ENCODE measurements around the gene SPI1. TPM values are rescaled to one million over a fixed set of nuclear protein-coding genes. Genes with fewer than 3 reads are reported as not detected.

SPI1 gene
- total RNA-seq, 1 experiment from 2014 or later: not detected

DNA sequence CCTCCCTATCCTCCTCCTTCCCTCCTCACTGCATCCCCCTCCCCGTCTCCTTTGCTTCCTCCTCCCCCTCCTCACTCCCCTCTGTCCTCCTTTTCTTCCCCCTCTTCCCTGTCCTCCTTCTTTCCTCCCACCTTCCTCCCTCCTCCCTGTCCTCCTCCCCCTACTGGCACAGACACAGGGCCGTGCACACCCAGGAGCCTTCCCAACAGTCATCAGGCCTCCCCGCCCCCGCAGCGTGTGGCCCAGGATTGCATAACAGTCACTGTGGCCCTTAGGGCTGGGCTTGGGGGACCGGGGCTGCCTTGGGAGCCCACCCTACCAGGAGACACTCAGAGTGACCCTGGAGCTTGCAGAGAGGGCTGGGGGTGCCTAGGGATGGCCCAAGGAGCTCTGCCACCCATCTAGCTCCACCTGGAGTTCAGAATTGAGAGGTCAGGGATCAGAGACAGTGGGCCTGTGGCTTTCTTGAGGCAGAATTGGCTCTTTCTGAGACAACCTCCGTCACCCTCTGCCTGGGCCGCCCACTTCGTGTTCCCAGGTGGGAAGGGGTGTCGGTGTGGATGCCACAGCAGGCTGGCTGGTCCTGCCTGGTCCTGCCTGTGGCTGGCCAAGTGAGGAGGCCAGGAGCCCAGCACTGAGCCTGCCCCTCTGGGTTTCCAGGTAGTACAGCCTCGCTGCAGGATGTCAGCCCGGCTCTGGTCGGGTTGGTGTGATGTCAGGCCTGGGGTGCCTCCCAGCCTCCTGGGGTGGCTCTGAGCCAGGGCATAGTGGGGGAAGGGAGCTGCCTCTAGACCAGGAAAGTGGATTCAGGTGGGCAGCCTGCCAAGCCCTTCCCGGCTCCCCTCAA lies 1.6 kb downstream of the SPI1 start:
- Histone ChIP-seq H2AK5ac (ENCODE audit: insufficient read length, low read length) (no peak overlapping the region), H3K9ac (ENCODE audit: extremely low read depth, insufficient read length, low read length) (no peak overlapping the region), H3K79me2 (ENCODE audit: insufficient read depth, low read length) (no peaks in the 10 kb centered on the region), H4K20me1 (ENCODE audit: control insufficient read depth, insufficient read depth, insufficient read length) (no peaks in the 10 kb centered on the region), H2AFZ (ENCODE audit: low read length) (no peak overlapping the region), H4K5ac (ENCODE audit: insufficient read length, low read depth, low read length) (no peak overlapping the region), H3K23me2 (ENCODE audit: insufficient read length, low read depth, low read length, poor library complexity, severe bottlenecking) (no peaks in the 10 kb centered on the region), H4K8ac (replicated peaks; ENCODE audit: insufficient read length, low read depth, low read length) (no peak overlapping the region), H3K27ac (ENCODE audit: insufficient read length, low read depth, low read length) (no peak overlapping the region), H2BK20ac (ENCODE audit: low read depth, low read length, poor library complexity, severe bottlenecking) (no peak overlapping the region), H2BK120ac (ENCODE audit: low read depth, low read length, poor library complexity, severe bottlenecking) (no peak overlapping the region), H3K14ac (ENCODE audit: insufficient read depth, low read length) (no peak overlapping the region), H3K79me1 (ENCODE audit: insufficient read depth, low read depth, low read length, poor library complexity, severe bottlenecking) (no peaks in the 10 kb centered on the region), H3K18ac (ENCODE audit: insufficient read length, low read depth, low read length) (peak overlapping the region; percentile 51), H2BK15ac (ENCODE audit: low read depth, low read length) (no peak overlapping the region), H3T11ph (ENCODE audit: low read length) (no peak overlapping the region), H2BK12ac (ENCODE audit: insufficient read length, low read depth, low read length) (no peak overlapping the region), H3K23ac (ENCODE audit: insufficient read length, low read depth, low read length) (no peak overlapping the region), H3K4me2 (ENCODE audit: insufficient read depth, insufficient read length, low read length) (no peak overlapping the region), H4K91ac (ENCODE audit: insufficient read length, low read depth, low read length) (no peak overlapping the region), H3K27me3 (ENCODE audit: insufficient read depth, low read length) (no peaks in the 10 kb centered on the region), H2BK5ac (ENCODE audit: insufficient read length, low read length) (no peak overlapping the region), H3K4me1 (ENCODE audit: insufficient read depth, low read length) (no peaks in the 10 kb centered on the region), H3K56ac (ENCODE audit: insufficient read length, low read depth, low read length) (no peak overlapping the region), H3K4ac (ENCODE audit: low read depth, low read length) (no peak overlapping the region), H3K9me3 (ENCODE audit: control insufficient read depth, low read depth, low read length) (no peaks in the 10 kb centered on the region)
- no peaks in the 10 kb centered on the region for H3K9me3 Mint-ChIP-seq
- no peaks in the 10 kb centered on the region for H3K36me3 Mint-ChIP-seq (ENCODE audit: insufficient read depth in 1 of 3, low read depth in 3 of 3)
- DNase-seq: no peak
- H3K4me3 Mint-ChIP-seq: no peak overlapping the region
- WGBS (ENCODE audit: extremely low coverage, insufficient read length, low lambda C conversion rate): no CpG with 5 or more reads among the region's 14 CpGs
- no peak overlapping the region for H3K27ac Mint-ChIP-seq
- no peaks in the 10 kb centered on the region for H3K27me3 Mint-ChIP-seq (ENCODE audit: low read depth)
- peak; percentile 34; the same call in 2 of the 3 replicates for TF ChIP-seq CTCF (conservative IDR thresholded peaks at IDR 0.05)
- H3K4me1 Mint-ChIP-seq: peaks cover 3 to 4% of the 10 kb centered on the region in 2 experiments; a peak in 3 of 4 replicates
